GM11168 (cell line): ENCODE data around the gene GFPT1.

Experiments
- in situ Hi-C: fragments of 300-500 bp; cut with MboI; formaldehyde crosslinking; loops from one replicate; pipeline ENCODE4 v1.12.0; 2022; ENCODE audit warnings: low sequenced_read_pairs; ENCODE audit not compliant: unreplicated experiment

The GFPT1 gene

DNA sequence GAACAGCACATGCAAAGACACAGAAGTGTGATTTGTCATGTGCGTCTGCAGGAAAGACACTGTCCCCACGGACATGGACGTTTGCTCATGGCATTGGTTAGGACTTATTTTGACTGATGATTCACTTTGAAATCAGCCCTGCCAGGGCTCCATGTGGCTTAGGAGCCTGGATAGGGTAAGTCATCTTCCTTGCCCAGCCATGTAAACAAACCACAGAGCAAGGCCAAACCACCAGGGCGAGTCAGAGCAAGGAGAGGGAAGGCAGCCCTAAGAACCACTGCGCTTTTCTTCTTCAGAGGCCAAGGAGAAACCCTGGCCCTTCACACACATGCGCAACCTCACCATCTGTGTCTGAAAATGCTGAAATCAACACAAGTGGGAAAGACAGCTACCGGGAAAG lies 88.8 kb downstream of the GFPT1 start:
- in situ Hi-C loops: loop anchor here (25.0 kb wide), 1 partner anchor 261 kb away; no protein-coding TSS in a partner anchor

DNA sequence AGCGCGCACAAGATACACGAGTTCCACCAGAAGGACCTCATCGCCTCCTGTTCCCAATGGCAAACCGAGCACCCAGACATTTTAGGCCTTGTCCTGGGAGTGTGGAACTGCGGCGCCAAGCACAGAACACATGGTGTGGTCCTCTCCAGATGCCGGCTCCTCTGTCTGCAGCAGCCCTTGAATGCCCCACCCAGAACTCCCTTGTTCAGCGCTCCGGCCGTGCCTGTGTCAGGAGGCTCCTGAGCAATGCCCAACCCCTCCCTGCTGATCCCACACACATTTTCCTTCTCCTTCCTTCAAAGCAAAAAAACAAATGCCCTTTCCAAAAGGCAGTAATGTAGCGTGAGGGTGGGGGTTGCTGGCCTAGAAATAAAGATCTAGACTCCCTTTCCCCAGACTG lies 89.8 kb downstream of the GFPT1 start:
- in situ Hi-C loops: loop anchor here (25.0 kb wide), 1 partner anchor 260 kb away; no protein-coding TSS in a partner anchor

DNA sequence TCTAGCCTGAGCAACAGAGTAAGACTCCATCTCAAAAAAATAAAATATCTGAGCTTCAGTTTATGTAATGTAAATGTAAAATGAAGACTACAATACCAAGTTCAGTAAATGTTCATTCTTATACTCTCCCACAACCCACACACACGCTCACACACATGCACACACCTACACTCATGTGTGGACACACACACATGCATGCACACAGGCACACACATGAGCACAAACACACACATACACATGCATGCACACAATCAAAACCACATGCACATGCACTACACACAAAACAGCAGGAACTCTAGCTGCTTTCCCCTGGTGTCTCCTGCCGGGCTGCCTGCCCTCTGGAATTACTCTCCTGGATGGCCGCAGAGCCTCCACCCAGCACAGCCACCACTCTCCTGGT lies 90.6 kb downstream of the GFPT1 start:
- in situ Hi-C loops: loop anchor here (25.0 kb wide), 1 partner anchor 259 kb away; no protein-coding TSS in a partner anchor

DNA sequence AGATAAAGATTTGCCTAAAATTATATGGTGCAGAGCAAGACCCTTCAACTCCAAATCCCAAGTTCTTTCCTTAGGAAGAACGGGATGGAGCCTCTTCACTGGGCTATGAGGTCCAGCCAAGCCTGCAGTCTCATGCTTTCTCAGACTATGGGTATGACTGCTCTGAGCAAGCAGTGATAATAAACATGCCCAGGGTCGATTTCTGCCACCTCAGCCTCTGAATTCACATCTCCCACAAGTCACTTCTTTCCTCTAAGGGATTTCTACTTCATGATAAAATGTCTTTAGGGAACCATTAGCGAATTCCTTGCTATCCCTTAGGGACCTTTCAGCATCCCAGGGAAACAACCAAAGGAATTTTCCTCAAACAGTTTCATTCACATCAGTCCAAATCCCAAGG lies 94.8 kb downstream of the GFPT1 start:
- in situ Hi-C loops: loop anchor here (25.0 kb wide), 1 partner anchor 255 kb away; no protein-coding TSS in a partner anchor

DNA sequence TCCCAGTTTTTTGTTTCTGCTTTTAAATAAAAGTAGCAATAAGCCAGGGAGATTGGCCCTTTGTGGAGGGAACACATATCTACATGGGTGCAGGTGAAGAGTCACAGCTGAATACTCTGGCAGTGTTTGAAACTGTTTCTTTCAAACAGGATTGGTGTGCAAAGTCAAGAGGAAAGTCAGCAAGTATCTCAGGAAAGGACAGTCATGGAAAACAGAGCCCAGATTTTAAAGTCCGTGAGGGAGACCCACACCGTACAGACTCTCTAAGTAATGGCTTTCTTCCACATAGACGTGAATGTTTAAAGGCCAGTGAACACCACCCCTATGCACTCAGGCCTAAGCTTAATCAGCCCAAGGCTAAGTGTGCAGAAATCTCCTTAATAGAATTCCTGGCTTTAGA lies 95.3 kb downstream of the GFPT1 start:
- in situ Hi-C loops: loop anchor here (25.0 kb wide), 1 partner anchor 254 kb away; no protein-coding TSS in a partner anchor

DNA sequence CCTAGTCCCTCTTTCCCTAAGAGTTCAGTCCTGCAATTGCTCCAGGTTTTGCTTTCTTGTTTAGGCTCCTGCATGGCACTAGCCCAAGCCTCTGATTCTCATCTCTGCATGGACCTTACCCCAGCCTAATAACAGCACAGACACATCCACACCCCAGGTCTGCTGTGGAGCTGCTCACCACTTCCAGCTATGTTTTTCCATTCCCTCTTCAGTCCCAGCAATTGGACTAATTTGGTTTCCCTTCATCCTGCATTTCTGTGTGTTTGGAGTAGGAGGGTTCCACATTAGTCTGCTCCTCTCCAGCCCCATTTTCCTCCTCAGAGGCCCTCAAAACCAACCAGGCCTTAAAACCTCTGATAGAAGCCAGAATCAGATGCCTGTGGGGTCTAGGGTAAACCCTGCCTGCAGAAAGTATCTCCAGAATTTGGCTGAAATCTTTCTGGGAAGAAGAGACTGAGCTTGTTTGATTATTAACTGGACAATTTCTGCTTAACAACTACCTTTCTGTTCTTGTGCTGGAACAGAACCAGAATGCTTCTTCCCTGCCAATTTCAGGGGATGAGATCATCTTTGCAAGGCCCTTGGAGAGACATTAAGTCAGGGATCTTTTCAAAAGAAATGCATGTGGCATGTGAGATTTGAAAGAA lies 95.9 kb downstream of the GFPT1 start:
- in situ Hi-C loops: loop anchor here (25.0 kb wide), 1 partner anchor 254 kb away; no protein-coding TSS in a partner anchor

DNA sequence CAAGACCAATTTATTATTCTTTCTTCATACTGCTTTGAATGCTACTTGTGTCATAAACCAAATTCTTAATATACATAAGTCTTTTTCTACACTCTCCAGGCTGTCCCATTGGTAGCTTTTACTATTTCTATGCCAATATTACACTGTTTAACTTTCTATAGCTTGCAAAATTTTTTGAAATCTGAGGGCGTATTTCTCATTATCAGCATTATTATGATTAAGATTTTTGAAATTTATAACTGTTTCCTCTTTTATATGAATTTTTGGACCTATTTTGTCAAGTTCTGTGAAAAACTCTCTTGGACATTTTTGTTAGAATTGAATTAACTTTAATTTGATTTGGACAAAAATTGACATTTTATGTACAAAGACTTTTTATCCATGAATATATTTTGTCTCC lies 98.6 kb downstream of the GFPT1 start:
- in situ Hi-C loops: loop anchor here (25.0 kb wide), 1 partner anchor 251 kb away; no protein-coding TSS in a partner anchor

DNA sequence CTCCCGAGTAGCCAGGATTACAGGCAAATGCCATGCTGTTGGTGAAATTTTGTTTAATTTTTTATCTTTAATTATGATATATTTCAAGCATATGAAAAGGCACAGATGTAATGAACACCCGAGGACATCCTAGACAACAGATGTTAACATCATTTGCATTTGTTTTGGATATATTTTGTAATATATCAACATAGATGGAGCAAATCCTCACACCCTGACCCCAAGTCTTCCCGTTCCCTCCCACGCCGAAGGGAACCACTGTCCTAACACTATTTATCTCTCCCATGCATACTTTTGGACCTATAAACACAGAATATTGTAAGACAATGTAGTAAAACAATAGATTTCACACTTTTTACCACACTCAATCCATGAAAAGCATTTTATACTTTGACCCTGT lies 99.5 kb downstream of the GFPT1 start:
- in situ Hi-C loops: loop anchor here (25.0 kb wide), 1 partner anchor 250 kb away; no protein-coding TSS in a partner anchor

DNA sequence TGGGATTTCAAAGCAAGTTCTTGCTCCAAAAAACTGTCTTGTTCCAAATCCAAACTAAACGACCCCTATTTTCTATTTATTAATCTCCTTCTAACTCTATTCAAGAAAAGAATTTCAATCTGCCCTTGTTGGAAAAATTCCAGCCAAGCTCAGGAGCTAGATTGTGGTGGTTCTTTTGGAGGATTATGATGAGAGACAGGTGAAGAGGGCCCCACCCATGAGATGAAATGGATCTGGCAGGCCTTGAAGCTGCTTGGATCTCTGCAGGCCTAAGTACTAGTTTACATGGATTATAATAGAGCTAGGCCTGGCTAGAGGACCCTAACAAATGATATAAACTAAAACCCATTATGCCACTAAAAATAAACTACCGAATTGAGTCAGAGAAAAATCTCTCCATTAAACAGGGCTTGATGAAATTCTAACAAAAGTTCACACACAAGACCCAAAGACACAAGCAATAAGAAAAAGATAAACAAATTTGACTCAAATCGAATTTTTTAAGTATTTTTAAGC lies 101.6 kb downstream of the GFPT1 start:
- in situ Hi-C loops: loop anchor here (25.0 kb wide), 1 partner anchor 248 kb away; no protein-coding TSS in a partner anchor

DNA sequence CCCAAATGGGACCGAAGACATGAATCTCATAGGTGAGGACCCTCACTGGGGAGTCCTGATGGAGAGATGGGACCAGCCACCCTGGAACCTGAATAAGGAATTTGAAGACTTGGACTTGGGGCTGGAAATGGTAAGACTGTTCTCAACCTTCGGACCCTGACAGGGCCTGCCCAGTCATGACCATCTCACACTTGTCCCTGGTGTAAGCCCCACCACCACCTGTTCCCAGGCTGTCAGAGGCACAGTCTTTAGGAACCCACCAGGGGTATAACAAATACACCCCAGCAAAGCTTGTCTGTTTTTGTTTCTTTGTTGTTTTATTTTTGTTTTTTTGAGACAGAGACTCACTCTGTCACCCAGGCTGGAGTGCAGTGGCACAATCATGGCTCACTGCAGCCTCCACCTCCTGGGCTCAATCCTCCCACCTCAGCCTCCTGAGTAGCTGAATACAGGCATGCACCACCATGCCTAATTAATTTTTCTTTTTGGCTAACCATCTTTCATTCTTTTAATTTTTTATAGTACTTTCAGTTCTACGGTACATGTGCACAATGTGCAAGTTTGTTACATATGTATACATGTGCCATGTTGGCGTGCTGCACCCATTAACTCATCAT lies 106.1 kb downstream of the GFPT1 start:
- in situ Hi-C loops: loop anchor here (25.0 kb wide), 1 partner anchor 244 kb away; no protein-coding TSS in a partner anchor

DNA sequence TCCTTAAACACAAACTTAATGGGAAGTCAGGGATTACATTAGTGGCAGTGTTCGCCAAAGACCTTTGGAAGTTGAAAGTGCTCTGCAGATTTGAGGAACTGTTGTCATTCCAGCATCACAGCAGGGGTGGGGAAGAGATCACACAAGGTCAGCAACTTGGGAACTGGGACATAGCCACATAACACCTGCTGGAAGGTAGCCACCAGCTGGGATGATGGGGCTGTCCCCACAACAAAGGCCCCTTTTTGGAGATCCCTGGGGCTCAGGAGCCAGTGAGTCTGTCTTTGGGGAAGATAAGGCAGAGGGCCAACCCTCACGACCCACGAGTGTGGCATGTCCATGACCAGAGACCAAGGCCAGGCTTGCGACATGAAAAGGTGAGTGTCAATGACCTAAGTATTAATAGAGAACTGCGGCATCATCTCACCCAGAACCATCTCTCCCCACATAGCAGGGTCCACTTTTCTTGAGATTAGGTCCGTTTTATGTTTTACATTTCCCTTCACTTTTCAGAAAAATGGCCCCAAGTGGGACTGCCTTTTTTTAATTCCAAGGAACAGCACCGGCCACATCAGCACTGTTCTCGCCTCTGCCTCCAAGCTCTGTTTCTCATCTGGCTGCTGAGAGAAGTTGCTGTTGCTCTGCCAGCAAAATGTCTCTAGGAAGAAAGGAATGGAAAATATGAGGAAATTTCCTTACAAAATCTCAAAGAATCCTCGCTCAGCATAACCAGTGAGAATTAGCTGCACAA lies 106.9 kb downstream of the GFPT1 start:
- in situ Hi-C loops: loop anchor here (25.0 kb wide), 1 partner anchor 243 kb away; no protein-coding TSS in a partner anchor

DNA sequence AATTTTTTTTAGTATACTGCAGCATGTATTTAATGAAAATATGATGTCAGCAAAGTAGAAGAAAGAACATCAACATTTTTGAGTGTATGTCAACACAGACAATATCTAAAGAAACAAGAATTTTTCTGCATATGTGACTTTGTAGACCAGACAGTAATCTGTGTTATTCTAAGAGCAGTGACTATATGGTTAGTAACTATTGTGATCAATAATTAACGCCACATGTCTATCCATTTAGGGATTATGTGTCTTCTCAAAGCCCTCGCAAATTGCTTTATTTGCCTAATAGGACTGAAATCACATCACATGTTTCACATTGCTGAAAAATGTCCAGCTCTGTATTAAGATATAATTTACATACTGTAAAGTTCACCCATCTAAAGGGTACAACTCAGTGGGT lies 107.8 kb downstream of the GFPT1 start:
- in situ Hi-C loops: loop anchor here (25.0 kb wide), 1 partner anchor 242 kb away; no protein-coding TSS in a partner anchor

DNA sequence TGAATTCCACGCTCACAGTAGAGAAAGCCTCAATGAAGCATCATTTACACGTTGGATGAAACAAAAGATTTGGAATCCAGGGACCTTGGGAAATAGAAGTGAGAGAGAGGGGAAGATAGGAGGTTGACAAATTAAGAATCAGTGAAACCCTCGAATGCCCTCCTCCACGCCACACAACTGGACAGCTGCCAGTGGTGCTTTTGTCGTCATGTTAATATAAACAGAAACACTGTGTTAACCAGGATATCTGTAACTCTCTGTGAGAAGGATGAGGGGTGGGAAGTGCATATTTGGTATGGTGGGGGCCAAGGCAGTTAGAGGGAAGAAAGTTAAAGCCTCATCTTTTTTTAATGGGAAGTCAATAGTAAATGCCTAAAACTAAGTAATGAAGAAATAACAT lies 108.7 kb downstream of the GFPT1 start:
- in situ Hi-C loops: loop anchor here (25.0 kb wide), 1 partner anchor 241 kb away; no protein-coding TSS in a partner anchor

DNA sequence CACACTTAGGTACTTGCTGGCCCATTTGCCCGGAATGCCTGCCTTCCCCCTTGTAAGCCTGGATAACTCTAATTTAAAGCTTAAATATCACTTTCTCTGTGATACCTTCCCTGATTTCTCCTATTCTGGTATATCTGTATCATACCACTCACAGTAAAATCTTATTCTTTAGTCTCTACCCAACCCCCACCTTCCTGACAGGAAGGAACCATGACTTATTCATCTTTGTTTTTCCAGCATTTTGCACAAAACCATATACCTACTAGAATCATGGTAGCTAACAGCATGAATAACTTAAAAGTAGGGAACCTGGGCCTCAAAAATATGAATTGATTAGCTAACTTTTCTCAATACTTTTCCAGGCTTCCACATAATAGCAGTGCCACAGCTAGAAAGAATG lies 111.5 kb downstream of the GFPT1 start:
- in situ Hi-C loops: loop anchor here (25.0 kb wide), 1 partner anchor 238 kb away; no protein-coding TSS in a partner anchor

DNA sequence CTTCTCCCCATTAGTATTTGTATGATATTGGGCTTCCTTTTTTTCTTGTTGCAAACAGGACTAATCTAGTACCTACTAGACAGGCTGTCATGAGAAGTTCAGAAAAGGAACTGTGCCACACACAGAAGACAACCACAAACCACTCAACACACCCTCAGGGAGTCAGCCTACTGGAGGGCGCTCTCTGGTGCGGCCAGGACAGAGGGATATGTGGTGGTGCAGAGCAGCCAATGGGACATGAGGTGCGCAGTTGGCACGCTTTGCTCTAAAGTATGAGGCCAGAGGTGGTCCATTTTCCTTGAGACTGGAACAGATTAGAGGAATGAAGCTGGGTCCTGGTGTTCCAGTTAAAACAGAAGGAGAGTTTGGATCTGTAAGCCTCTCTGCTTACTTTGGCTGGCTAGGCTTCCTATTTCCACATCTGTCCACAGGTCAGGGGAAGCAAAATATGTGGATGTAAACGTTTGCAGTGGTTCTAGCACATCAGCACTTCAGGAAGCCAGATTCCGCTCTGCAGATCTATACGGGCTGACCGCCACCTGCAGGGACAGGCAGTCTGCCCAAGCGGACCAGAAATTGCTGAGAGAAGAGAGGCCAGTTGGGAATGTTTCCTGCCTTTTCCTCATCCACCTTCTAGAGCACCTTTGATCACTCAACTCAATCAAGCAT lies 114.1 kb downstream of the GFPT1 start:
- in situ Hi-C loops: no loop called here

DNA sequence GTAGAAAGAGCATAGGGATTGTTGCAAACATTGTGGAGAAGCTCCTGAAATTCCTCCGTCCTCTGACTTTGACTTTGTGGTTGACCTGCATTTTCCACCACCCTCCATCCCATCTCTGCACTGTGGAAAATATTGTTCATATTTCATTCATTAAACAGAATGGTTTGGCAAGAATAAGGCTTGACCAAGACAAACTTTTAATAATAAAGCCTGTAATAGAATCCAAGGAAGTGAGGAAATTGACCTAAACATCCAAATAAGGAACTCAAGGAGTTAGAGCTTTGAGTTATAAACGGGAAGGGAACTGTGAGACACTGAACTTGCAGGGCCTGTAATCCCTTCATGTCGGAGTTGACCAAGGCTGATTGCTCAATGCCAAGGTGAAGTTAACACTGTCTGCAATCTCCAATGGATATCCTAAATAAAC lies 115.2 kb downstream of the GFPT1 start:
- in situ Hi-C loops: no loop called here
